Endothelial cell of umbilical vein (primary cell): ENCODE results near the gene CDKN1C.

ENCODE experiments used
- EZH2 ChIP-seq: IDR thresholded peaks from 2 replicates; pipeline ENCODE4 v1.6.1; 2012; ENCODE audit warnings: borderline replicate concordance, low read depth, mild to moderate bottlenecking, moderate library complexity, low read length, inconsistent platforms; ENCODE audit not compliant: severe bottlenecking
- JUN ChIP-seq: IDR thresholded peaks from 2 replicates; pipeline ENCODE4 v1.6.1; 2011; ENCODE audit warnings: borderline replicate concordance, low read depth; ENCODE audit not compliant: insufficient read length, insufficient read depth
- POLR2AphosphoS5 ChIP-seq: IDR thresholded peaks from 2 replicates; pipeline ENCODE4 v1.6.1; 2012; ENCODE audit warnings: low read depth, mild to moderate bottlenecking, control low read depth, low read length, moderate library complexity; ENCODE audit not compliant: insufficient read depth
- TF ChIP-seq, protein P1 (sequence below), 2 donors: IDR thresholded peaks; 1 replicate in 1 of 2; 2 replicates in 1 of 2; pipeline ENCODE4 v1.5.1; 2011; ENCODE audit warnings: low read length in 2 of 2, mild to moderate bottlenecking in 2 of 2, moderate library complexity in 2 of 2, control low read depth in 1 of 2, inconsistent platforms in 1 of 2, low read depth in 1 of 2; ENCODE audit not compliant: insufficient read depth in 1 of 2; ENCODE audit errors: extremely low read depth in 1 of 2
- TF ChIP-seq, protein P2 (sequence below): IDR thresholded peaks from 2 replicates; pipeline ENCODE4 v1.6.1; 2011; ENCODE audit not compliant: insufficient read depth, insufficient read length

DNA sequence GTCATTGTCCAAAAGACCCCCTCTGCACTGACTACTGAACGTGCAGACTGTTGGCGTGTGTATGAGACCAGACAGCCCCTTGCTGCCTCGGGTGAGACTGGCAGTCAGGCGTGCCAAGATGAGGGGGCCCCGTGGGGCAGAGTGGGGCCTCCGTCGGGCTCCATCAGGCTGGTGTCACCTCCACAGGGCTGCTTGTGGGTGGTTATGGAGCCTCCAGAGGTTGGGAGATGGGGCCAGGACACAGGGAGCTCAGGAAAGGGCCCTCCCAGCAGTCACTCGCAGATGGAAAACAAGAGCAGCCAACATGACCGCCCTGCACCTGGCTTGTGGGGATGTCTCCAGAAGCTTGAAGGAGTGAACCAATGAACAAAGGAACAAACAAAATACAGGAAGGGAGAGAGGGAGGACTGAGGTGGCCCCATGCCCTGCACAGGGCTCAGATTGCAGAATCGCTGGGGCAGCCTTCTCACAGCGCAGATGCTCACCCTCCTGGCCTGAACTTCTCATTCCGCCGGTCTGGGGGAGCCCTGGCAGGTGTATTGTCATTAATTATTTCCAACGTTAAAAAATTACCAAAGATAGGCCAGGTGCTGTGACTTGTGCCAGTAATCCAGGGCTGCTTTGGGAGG is 49.1 kb upstream of the CDKN1C start:
- TF ChIP-seq, protein P1, sequence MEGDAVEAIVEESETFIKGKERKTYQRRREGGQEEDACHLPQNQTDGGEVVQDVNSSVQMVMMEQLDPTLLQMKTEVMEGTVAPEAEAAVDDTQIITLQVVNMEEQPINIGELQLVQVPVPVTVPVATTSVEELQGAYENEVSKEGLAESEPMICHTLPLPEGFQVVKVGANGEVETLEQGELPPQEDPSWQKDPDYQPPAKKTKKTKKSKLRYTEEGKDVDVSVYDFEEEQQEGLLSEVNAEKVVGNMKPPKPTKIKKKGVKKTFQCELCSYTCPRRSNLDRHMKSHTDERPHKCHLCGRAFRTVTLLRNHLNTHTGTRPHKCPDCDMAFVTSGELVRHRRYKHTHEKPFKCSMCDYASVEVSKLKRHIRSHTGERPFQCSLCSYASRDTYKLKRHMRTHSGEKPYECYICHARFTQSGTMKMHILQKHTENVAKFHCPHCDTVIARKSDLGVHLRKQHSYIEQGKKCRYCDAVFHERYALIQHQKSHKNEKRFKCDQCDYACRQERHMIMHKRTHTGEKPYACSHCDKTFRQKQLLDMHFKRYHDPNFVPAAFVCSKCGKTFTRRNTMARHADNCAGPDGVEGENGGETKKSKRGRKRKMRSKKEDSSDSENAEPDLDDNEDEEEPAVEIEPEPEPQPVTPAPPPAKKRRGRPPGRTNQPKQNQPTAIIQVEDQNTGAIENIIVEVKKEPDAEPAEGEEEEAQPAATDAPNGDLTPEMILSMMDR (IDR thresholded peaks at IDR 0.05; ENCODE audit: extremely low read depth in 1 of 2, insufficient read depth in 1 of 2, low read depth in 1 of 2, low read length in 2 of 2): no peak
- no peak for TF ChIP-seq JUN
- TF ChIP-seq EZH2: no peak
- TF ChIP-seq, protein P2, sequence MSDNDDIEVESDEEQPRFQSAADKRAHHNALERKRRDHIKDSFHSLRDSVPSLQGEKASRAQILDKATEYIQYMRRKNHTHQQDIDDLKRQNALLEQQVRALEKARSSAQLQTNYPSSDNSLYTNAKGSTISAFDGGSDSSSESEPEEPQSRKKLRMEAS: no peak
- TF ChIP-seq POLR2AphosphoS5: no peak
